ENCODE data around the gene ZBTB16. TPM values are rescaled to one million over a fixed set of nuclear protein-coding genes. Genes with fewer than 3 reads are reported as not detected.

The ZBTB16 gene
- total and polyA plus RNA-seq, 12 donors, result 7.9 to 119 (median 53.2) TPM

DNA sequence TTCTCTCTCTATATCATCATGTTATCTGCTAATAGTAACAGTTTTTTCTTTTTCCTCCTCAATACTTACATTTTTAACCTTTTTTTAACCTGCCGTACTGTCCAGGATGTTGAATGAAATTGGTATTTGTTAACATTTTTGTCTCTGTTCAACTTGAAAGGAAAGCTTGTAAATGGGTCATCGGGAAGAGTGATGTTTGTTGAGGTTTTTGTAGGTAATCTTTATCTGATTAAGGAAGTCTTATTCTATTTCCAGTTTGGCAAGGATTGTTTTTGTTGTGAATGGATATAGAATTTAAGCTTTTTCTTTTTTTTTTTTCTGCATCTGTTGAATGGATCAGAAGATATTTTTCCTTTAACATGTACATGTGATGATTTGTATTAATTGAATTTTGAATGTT, 228.6 kb downstream of the ZBTB16 start:
- DNase-seq, result no peak
- no peak overlapping the region for H3K4me3 ChIP-seq
- peaks cover 0 to 6% of the 10 kb centered on the region in 2 donors for H3K4me1 ChIP-seq (replicated peaks in 1 of 2)
- H3K27ac ChIP-seq, result no peak overlapping the region
- H3K36me3 ChIP-seq (replicated peaks in 1 of 2), result no peaks in the 10 kb centered on the region
- 77 to 79% (median 78%) methylated on average over 2 of the region's 2 CpGs for WGBS, 4 donors
- H3K27me3 ChIP-seq, result no peaks in the 10 kb centered on the region
- intact Hi-C loops (cut with DNase I), result no loop called here
- TF ChIP-seq POLR2A (IDR thresholded peaks at IDR 0.05), result no peak
- TF ChIP-seq, protein P1, sequence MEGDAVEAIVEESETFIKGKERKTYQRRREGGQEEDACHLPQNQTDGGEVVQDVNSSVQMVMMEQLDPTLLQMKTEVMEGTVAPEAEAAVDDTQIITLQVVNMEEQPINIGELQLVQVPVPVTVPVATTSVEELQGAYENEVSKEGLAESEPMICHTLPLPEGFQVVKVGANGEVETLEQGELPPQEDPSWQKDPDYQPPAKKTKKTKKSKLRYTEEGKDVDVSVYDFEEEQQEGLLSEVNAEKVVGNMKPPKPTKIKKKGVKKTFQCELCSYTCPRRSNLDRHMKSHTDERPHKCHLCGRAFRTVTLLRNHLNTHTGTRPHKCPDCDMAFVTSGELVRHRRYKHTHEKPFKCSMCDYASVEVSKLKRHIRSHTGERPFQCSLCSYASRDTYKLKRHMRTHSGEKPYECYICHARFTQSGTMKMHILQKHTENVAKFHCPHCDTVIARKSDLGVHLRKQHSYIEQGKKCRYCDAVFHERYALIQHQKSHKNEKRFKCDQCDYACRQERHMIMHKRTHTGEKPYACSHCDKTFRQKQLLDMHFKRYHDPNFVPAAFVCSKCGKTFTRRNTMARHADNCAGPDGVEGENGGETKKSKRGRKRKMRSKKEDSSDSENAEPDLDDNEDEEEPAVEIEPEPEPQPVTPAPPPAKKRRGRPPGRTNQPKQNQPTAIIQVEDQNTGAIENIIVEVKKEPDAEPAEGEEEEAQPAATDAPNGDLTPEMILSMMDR (IDR thresholded peaks at IDR 0.05), result no peak
- H3K9me3 ChIP-seq (replicated peaks in 1 of 3), result no peaks in the 10 kb centered on the region

DNA sequence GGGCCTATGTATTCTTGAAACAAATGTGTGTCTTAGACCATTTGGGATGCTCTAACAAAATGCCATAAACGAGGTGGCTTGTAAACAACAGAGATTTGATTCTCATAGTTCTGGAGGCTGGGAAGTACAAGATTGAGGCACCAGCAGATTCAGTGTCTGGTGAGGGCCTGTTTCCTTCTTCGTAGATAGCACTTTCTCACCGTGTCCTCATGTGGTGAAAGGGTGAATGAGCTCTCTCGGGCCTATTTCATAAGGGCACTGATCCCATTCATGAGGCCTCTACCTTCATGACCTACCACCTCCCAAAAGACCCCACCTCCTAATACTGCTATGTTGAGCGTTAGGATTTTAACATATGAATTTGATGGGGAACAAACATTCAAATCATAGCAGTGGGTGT, 230.3 kb downstream of the ZBTB16 start:
- peaks cover 0 to 11% of the 10 kb centered on the region in 2 donors for H3K4me1 ChIP-seq (replicated peaks in 1 of 2)
- WGBS, 4 donors, result 83 to 87% (median 85%) methylated on average over 5 of the region's 5 CpGs
- intact Hi-C loops (cut with DNase I), result no loop called here

DNA sequence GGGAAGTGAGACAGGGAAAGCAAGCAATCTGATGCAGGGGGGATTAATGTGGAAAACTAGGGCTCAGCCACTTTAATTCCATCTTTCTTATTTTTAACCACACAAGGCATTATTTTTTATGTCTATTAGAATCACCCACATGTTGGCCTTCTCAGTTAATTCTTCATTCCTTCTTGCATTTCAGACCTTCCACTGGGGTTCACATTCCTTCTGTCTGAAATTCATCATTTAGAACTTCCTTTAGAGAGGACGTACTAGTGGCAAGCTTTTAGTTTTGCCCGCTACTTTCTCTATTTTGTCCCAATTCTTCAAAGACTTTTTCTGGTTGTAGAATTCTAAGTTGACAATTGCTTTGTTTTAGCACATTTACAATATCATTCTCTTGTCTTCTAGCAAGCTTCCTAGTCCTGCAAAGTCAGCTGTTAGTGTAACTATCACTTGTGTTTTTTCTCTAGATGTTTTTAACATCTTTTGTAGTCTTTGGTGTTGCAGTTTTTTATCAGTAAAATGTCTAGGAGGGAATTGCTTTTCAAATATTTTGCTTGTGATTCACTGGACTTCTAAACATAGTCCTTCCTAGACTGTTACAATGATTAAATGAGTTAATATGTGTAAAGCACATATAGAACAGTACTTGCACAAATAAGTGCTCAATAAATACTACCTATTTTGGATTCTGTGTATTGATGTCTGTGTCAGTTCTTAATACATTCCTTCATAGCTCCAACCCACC, 231.2 kb downstream of the ZBTB16 start:
- peaks cover 0 to 12% of the 10 kb centered on the region in 2 donors for H3K4me1 ChIP-seq (replicated peaks in 1 of 2)
- WGBS, 4 donors, result 63 to 84% (median 77%) methylated on average over 2 of the region's 2 CpGs
- TF ChIP-seq POLR2A (IDR thresholded peaks at IDR 0.05), result no peak
- TF ChIP-seq, protein P1 (IDR thresholded peaks at IDR 0.05), result no peak
- no peaks in the 10 kb centered on the region for H3K36me3 ChIP-seq (replicated peaks in 1 of 2)
- H3K27me3 ChIP-seq, result no peaks in the 10 kb centered on the region
- no peaks in the 10 kb centered on the region for H3K9me3 ChIP-seq (replicated peaks in 1 of 3)
- H3K27ac ChIP-seq, result peak overlapping the region in 2 of 5 donors; percentile 1 to 14
- no peak overlapping the region for H3K4me3 ChIP-seq
- no peak for DNase-seq
- intact Hi-C loops (cut with DNase I), result no loop called here

More for the DNA sequence above, 230.3 kb downstream of the ZBTB16 start:
- TF ChIP-seq POLR2A (IDR thresholded peaks at IDR 0.05), result no peak
- TF ChIP-seq, protein P1 (IDR thresholded peaks at IDR 0.05), result no peak
- Histone ChIP-seq H3K9me3 (replicated peaks in 1 of 3) (no peaks in the 10 kb centered on the region), H3K4me3 (no peak overlapping the region), H3K36me3 (replicated peaks in 1 of 2) (no peaks in the 10 kb centered on the region), H3K27me3 (no peaks in the 10 kb centered on the region), H3K27ac (no peak overlapping the region)
- no peak for DNase-seq

DNA sequence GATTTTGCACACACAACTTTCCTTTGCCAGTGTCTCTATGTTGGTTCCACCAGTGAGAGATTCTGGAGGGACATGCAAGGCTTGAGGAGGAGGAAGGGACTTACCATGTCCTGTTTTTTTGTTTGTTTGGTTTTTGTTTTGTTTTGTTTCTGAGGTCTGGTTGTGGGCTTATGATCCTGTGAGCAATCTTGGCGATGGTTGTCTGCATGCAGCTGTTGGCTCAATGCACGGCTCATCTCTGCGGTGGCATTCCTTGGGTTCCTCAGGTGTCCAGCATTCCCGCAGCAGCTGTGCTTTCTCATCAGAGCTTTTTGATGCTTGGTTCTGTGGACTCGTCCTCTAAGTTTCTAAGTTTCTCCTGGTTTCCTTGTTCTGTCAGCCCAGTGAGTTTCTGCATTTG, 231.9 kb downstream of the ZBTB16 start:
- Histone ChIP-seq H3K9me3 (replicated peaks in 1 of 3) (no peaks in the 10 kb centered on the region), H3K36me3 (replicated peaks in 1 of 2) (no peaks in the 10 kb centered on the region), H3K4me1 (replicated peaks in 1 of 2) (peaks cover 0 to 12% of the 10 kb centered on the region in 2 donors), H3K27ac (peak overlapping the region in 2 of 5 donors; percentile 1 to 3), H3K27me3 (no peaks in the 10 kb centered on the region), H3K4me3 (peak overlapping the region in 1 of 4 donors; percentile 11)
- 49 to 74% (median 63%) methylated on average over 5 of the region's 5 CpGs for WGBS, 4 donors
- no peak for DNase-seq
- TF ChIP-seq POLR2A (IDR thresholded peaks at IDR 0.05), result no peak
- TF ChIP-seq, protein P1 (IDR thresholded peaks at IDR 0.05), result no peak
- intact Hi-C loops (cut with DNase I), result no loop called here

All from adrenal gland (tissue), 12 donors.